ENCODE data around the gene SIX4. TPM values are rescaled to one million over a fixed set of nuclear protein-coding genes. Genes with fewer than 3 reads are reported as not detected.
"Not testable (repeated sequence)": the region's sequence is repeated elsewhere in the genome, so short reads cannot be mapped to it uniquely, and the experiment has no call there.

Gene SIX4
- total RNA-seq, 2 experiments from 2014 or later = 1.6 to 3.9 TPM

GRCh38 chr14:60736494-60736893 lies 12.3 kb upstream of the SIX4 start:
- Mint-ChIP-seq H3K27me3 (peaks cover 21% of the 10 kb centered on the region), H3K9me3 (ENCODE audit: low read depth) (no peaks in the 10 kb centered on the region), H3K4me1 (peaks cover 22% of the 10 kb centered on the region), H3K36me3 (peaks cover 3% of the 10 kb centered on the region), H3K27ac (no peak overlapping the region), H3K4me3 (no peak overlapping the region)
- ATAC-seq = no peak
- CTCF ChIA-PET = interaction anchor here (0.7 kb wide), 1 partner anchor 11 kb away, joined by 3 read pairs; no protein-coding TSS in a partner anchor
- no peak for DNase-seq

DNA sequence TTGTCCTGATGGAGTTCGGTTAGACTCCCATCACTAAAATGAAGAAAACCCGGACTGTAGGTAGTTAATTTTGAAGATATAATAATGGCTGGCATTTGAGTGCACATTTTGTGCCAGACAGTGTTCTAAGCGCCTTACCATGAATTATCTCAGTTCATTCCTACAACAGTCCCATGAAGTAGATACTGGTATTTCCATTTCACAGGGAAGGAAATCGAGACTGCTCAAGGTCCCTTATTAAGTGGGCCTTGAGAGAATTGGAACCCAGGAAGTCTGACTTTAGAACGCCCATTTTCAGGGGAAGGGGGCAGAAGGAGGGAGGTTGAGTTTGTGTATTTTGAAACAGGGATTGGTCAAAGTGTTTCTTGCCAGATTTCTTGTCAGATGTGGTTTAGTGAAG lies 11.3 kb upstream of the SIX4 start:
- CTCF ChIA-PET = no interaction called here
- Mint-ChIP-seq H3K4me3 (peak overlapping the region; percentile 100), H3K27me3 (peaks cover 28% of the 10 kb centered on the region), H3K4me1 (peaks cover 22% of the 10 kb centered on the region), H3K9me3 (ENCODE audit: low read depth) (no peaks in the 10 kb centered on the region), H3K27ac (peak overlapping the region; percentile 87), H3K36me3 (peaks cover 4% of the 10 kb centered on the region)
- no peak for ATAC-seq
- no peak for DNase-seq

DNA sequence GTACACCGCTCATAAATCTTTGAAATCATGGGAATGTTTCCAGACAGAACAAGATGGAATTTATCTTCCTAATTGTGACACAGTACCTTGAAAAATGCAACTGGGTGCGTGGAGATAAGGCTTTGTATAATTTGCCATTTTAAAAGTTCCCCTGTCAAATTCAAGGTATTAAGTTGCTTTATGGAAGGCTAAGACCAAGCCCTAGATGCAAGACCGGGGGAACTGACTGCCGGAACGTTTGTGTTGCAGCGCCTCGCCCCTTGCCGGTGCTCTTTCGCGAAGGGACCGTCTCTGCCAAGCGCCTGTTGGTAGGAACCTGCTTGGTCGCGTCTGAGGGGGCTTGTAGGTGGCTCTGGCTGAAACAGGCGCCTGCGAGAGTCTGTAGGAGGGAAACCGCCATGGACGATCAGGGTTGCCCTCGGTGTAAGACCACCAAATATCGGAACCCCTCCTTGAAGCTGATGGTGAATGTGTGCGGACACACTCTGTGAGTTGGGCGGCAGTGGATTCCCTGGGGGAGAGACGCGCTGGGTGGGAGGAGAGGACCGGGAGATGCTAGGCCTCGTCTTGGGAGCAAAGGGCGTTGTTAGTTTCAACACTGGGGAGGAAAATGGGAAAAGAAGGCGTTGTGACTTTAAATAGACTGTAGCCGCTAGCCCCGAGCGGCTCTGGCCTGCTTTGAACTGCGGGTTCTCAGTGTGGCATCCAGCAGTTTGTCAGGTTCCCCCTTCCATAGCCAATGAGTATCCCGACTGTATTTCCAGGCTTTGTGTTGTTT lies 10.5 kb upstream of the SIX4 start, which contains the start of gene MNAT1:
Gene MNAT1 (plus strand): TSS at position 297 of the 778 bp plus-strand sequence. CDS start 102 bp downstream, at position 399.
- peaks cover 22% of the 10 kb centered on the region for H3K4me1 Mint-ChIP-seq
- peak within 1 kb of the TSS; percentile 87 for H3K27ac Mint-ChIP-seq
- ATAC-seq = peak; percentile 97
- peaks cover 4% of the 10 kb centered on the region for H3K36me3 Mint-ChIP-seq
- DNase-seq = peak; percentile 84
- CTCF ChIA-PET = interaction anchor here (1.0 kb wide), 1 partner anchor 14 kb away, joined by 4 read pairs; no protein-coding TSS in a partner anchor
- H3K4me3 Mint-ChIP-seq = peak within 1 kb of the TSS; percentile 100
- H3K9me3 Mint-ChIP-seq (ENCODE audit: low read depth) = no peaks in the 10 kb centered on the region
- H3K27me3 Mint-ChIP-seq = peaks cover 35% of the 10 kb centered on the region

DNA sequence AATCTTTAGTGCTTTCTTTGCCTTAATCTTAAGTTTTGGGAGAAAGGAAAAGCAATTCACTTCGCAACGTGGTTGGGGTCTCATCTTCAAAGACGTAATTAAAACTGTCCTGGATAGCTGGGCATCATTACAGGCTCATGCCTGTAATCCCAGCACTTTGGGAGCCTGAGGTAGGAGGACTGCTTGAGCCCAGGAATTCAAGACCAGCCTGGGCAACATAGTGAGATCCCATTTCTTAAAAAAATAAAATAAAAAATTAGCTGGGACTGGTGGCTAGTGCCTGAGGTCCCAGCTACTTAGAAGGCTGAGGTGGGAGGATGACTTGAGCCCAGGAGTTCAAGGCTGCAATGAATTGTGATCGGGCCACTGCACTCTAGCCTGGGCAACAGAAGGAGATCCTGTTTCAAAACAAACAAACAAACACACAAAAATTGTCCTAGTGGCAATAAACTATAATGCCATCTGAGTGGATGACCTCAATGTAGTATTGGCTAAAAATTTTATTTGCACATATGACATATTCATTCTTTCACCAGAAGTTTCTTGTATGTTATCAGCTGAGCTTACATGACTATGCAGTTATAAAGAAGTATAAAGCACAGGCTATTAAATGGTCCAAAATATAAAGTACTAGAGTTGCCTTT lies 8.8 kb upstream of the SIX4 start:
- no peak overlapping the region for H3K27ac Mint-ChIP-seq
- CTCF ChIA-PET = interaction anchor here (1.0 to 1.8 kb wide), 3 partner anchors 10 to 20 kb away, joined by 3 to 10 read pairs (median 4); no protein-coding TSS in a partner anchor
- no peak overlapping the region for H3K4me3 Mint-ChIP-seq
- H3K4me1 Mint-ChIP-seq = peaks cover 20% of the 10 kb centered on the region
- no peaks in the 10 kb centered on the region for H3K9me3 Mint-ChIP-seq (ENCODE audit: low read depth)
- peaks cover 4% of the 10 kb centered on the region for H3K36me3 Mint-ChIP-seq
- DNase-seq (no peak), ATAC-seq (no peak)
- peaks cover 52% of the 10 kb centered on the region for H3K27me3 Mint-ChIP-seq

DNA sequence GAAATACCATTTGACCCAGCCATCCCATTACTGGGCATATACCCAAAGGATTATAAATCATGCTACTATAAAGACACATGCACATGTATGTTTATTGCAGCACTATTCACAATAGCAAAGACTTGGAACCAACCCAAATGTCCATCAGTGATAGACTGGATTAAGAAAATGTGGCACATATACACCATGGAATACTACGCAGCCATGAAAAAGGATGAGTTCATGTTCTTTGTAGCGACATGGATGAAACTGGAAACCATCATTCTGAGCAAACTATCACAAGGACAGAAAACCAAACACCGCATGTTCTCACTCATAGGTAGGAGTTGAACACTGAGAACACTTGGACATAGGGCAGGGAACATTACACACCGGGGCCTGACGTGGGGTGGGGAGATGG lies 7.1 kb upstream of the SIX4 start:
- H3K27me3 Mint-ChIP-seq = peaks cover 66% of the 10 kb centered on the region
- DNase-seq; H3K4me3 Mint-ChIP-seq; ATAC-seq; H3K27ac Mint-ChIP-seq; H3K36me3 Mint-ChIP-seq; CTCF ChIA-PET; H3K9me3 Mint-ChIP-seq (ENCODE audit: low read depth): not testable (repeated sequence)
- H3K4me1 Mint-ChIP-seq = peaks cover 25% of the 10 kb centered on the region

DNA sequence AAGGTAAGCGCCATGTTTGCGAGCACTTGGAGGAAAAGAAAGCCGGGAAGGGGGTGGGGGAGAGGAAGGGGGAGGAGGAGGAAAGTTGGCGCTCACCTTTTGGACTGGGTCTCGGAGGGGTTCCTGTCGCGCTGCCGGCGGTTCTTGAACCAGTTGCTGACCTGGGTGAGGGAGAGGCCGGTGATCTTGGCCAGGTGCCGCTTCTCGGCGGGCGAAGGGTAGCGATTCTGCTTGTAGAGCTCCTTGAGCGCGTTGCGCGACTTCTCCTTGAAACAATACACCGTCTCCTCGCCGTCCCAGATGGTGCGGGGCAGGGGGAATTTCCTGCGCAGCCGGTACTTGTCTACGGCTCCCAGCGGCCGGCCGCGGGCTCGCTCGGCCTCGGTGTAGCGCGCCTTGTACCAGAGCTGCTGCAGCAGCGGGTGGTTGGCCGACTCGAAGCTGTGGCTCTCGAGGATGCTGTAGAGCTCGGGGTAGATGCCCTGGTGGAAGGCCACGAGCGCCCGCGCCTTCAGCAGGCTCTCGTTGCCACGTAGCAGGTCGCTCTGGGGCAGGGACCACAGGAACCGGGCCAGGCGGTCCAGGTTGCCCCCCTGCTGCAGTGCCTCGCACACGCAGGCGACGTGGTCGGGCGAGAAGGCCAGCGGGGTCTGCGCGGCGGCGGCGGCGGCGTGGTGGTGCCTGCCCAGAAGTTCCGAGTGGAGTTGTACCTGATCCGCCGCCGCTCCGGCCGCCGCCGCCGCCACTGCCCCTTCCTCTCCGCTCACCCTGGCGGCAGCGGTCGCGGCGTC lies 840 bp downstream of the SIX4 start:
- Mint-ChIP-seq H3K4me3 (peak overlapping the region; percentile 81), H3K27me3 (peaks cover 80% of the 10 kb centered on the region), H3K9me3 (ENCODE audit: low read depth) (no peaks in the 10 kb centered on the region), H3K27ac (peak overlapping the region; percentile 36), H3K36me3 (peaks cover 4% of the 10 kb centered on the region), H3K4me1 (peaks cover 19% of the 10 kb centered on the region)
- peak; percentile 56 for DNase-seq
- CTCF ChIA-PET = interaction anchor here (0.9 to 2.2 kb wide), 4 partner anchors 10 to 303 kb away, joined by 3 to 10 read pairs (median 4); no protein-coding TSS in a partner anchor
- peak; percentile 54 for ATAC-seq

DNA sequence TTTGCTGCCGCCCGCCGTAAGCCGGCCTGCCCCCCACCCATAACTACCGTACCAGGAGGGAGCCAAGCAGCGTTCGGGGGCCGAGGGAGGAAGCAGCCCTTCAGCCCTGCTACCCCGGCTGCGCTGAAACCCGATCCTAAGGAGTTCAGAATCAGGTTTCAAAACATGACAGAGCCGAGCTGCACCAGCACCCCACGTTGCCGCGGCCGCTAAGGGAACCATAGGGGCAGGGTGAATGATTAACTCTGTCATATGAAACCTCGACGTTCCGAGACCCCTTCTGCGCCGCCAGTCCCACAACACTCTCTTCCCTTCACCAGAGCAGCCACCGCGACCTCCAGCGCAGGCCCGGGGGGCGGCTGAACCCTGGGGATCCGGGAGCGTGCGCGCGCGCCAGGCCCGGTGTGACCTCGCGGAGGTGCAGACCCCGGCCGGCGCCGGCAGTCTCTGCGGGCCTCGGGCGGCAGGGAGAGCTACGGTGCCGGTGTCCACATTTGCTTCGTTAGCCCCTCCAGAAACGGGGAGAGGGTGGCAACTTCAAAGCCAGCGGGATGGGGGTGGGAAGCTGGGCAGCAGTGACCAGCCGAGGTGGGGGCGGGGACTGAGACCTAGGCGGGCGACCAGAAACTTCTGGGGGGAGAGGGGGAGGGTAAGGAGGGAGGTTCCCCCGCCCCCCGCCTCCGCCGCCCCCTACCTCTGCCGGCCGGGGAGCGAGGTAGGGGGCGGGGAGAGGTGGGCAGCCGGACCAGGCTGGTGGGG lies 1.6 kb downstream of the SIX4 start:
- Mint-ChIP-seq H3K27me3 (peaks cover 74% of the 10 kb centered on the region), H3K9me3 (ENCODE audit: low read depth) (no peaks in the 10 kb centered on the region), H3K4me3 (peak overlapping the region; percentile 81), H3K4me1 (peaks cover 19% of the 10 kb centered on the region), H3K27ac (no peak overlapping the region), H3K36me3 (peaks cover 4% of the 10 kb centered on the region)
- DNase-seq (peak; percentile 49), ATAC-seq (peak; percentile 40)
- CTCF ChIA-PET = interaction anchor here (0.9 to 2.2 kb wide), 5 partner anchors 11 to 304 kb away, joined by 3 to 10 read pairs (median 4); partner anchors contain the start of gene SIX1

GRCh38 chr14:60722107-60722356 lies 2.1 kb downstream of the SIX4 start:
- Mint-ChIP-seq H3K4me1 (peaks cover 16% of the 10 kb centered on the region), H3K4me3 (peak overlapping the region; percentile 75), H3K36me3 (peaks cover 4% of the 10 kb centered on the region), H3K27ac (no peak overlapping the region), H3K27me3 (peaks cover 69% of the 10 kb centered on the region), H3K9me3 (ENCODE audit: low read depth) (no peaks in the 10 kb centered on the region)
- CTCF ChIA-PET = interaction anchor here (1.0 to 2.2 kb wide), 4 partner anchors 11 to 72 kb away, joined by 3 to 10 read pairs (median 4); partner anchors contain the start of gene SIX1
- DNase-seq (no peak), ATAC-seq (peak; percentile 4)

- peaks cover 4% of the 10 kb centered on the region for H3K36me3 Mint-ChIP-seq
- peaks cover 11% of the 10 kb centered on the region for H3K4me1 Mint-ChIP-seq
- no peaks in the 10 kb centered on the region for H3K9me3 Mint-ChIP-seq (ENCODE audit: low read depth)
- peak overlapping the region; percentile 75 for H3K4me3 Mint-ChIP-seq
- peak; percentile 56 for DNase-seq
- H3K27ac Mint-ChIP-seq = no peak overlapping the region
- CTCF ChIA-PET = interaction anchor here (0.6 to 2.2 kb wide), 4 partner anchors 12 to 1153 kb away, joined by 3 to 10 read pairs (median 4); partner anchors contain the start of gene SIX1
- ATAC-seq = peak; percentile 28
- peaks cover 64% of the 10 kb centered on the region for H3K27me3 Mint-ChIP-seq
These were observed 2.6 kb downstream of the SIX4 start for GRCh38 chr14:60721326-60722106.

DNA sequence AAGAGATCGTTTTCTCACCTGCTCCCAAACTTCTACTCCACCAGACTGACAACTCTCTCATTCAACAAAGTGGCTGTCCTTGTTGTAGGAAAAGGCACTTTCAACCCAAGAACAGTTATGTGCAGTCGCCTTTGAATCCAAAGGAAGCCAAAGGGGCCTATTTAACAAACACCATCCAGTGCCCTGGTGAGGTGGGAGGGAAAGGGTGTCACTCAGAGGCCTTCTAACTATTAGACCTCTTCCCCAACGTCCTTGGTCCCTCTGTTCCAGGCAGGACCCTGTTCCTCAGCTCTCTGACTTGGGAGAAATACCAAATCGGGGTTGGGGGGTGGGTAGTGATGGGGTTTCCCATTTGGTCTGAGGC lies 3.2 kb downstream of the SIX4 start:
- CTCF ChIA-PET = no interaction called here
- ATAC-seq (no peak), DNase-seq (no peak)
- peaks cover 61% of the 10 kb centered on the region for H3K27me3 Mint-ChIP-seq
- peak overlapping the region; percentile 13 for H3K4me3 Mint-ChIP-seq
- H3K27ac Mint-ChIP-seq = no peak overlapping the region
- H3K36me3 Mint-ChIP-seq = peaks cover 4% of the 10 kb centered on the region
- H3K9me3 Mint-ChIP-seq (ENCODE audit: low read depth) = no peaks in the 10 kb centered on the region
- peaks cover 11% of the 10 kb centered on the region for H3K4me1 Mint-ChIP-seq

DNA sequence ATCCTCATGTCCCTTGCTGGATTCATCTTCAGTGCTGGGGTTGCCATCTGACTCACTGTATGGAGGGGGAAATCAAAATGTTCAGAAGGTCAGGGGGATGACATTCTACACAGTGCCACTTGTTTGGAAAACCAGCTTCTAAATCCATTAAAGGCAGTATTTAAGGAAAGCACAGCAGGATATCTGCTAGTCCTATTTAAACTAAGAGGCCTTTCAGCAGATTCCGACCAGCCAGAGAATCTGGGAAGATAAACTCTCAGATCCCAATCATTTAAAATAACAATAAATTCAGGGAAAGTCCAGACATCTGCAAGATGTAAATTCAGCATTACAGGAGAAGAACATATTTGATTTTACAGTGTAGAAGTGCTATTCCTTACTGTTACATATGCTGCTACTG lies 3.8 kb downstream of the SIX4 start:
- H3K36me3 Mint-ChIP-seq = peaks cover 3% of the 10 kb centered on the region
- H3K4me1 Mint-ChIP-seq = peaks cover 11% of the 10 kb centered on the region
- no peak overlapping the region for H3K27ac Mint-ChIP-seq
- no peak overlapping the region for H3K4me3 Mint-ChIP-seq
- no peak for ATAC-seq
- H3K27me3 Mint-ChIP-seq = peaks cover 60% of the 10 kb centered on the region
- no peaks in the 10 kb centered on the region for H3K9me3 Mint-ChIP-seq (ENCODE audit: low read depth)
- CTCF ChIA-PET = interaction anchor here (0.7 kb wide), 1 partner anchor 95 kb away, joined by 3 read pairs; no protein-coding TSS in a partner anchor
- DNase-seq = no peak

DNA sequence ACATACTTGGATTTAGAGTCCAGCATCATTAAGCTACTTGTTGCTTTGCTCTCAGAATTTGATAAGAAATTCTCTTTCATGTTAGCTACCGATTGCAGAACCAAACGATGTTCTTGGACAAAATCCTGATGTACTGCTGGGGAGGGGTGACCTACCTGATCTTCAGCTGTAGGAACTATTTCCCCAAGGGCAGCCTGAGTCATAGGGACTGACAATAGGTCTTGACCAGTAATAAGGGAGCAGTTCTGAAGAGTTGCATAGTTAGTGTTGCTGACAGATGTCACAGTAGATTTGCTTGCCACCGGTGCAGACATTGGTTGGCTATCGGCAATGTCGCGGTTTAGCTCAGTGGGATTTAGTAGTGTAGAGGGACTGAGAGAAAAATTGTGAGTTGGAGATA lies 10.6 kb downstream of the SIX4 start:
- Mint-ChIP-seq H3K27ac (no peak overlapping the region), H3K9me3 (ENCODE audit: low read depth) (no peaks in the 10 kb centered on the region), H3K36me3 (no peaks in the 10 kb centered on the region), H3K4me1 (no peaks in the 10 kb centered on the region), H3K4me3 (no peak overlapping the region), H3K27me3 (peaks cover 36% of the 10 kb centered on the region)
- no peak for DNase-seq
- CTCF ChIA-PET = interaction anchor here (1.2 kb wide), 1 partner anchor 11 kb away, joined by 3 read pairs; the partner anchor contains the start of gene SIX4
- ATAC-seq = no peak

Measured in activated CD8-positive, alpha-beta memory T cell treated with anti-CD3 and anti-CD28 coated beads, Interleukin-2, amount 10 ng/mL, durations not matched to agents 7 days and 5 days (primary cell).